Measurements from ENCODE around the gene KCNIP3.
"Not testable (repeated sequence)": the region's sequence is repeated elsewhere in the genome, so short reads cannot be mapped to it uniquely, and the experiment has no call there.

KCNIP3 gene

DNA sequence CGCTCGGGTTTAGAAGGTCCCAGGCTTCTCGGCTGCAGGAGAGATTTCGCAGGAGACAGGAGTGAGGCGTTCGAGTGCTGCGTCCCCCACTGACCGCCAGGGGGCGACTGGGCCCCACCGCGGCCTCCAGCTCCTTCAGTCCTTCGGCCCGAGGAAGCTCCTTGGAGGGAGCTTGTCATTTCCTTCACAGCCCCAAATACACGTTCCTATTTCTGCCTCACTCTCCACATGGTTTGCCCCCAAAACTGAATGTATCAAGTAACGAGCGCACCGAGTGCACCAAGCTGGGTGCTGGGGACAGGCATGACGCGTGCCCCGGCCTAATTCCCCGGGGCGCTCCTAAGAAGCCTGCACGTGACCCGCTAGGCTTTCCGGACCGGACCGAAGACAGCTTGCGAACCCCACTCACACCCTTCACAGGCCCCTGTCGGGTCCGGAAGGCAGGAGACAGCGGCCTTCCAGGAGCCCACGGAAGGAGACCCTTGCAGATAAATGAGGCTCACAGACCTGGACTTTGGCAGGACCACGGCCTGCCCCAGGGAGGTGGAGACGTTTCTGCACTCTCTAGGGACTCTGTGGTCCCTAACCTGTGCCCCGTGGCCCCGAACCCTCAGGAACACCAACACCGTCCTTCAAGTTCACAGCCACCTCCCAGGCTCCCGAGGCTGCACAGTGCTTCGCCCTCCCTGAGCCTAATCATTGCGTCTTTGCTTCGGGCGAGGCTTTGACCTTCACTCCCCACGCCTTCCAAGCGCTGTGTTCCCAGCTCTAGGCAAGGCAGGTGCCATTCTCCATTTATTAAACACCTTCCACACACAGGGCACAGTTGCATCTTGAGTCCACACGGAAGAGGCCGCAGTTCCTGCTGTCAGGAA, 92.3 kb downstream of the KCNIP3 start:
- no peaks in the 10 kb centered on the region for H3K27me3 ChIP-seq (ENCODE audit: insufficient read depth, low read length)
- no peak overlapping the region for H3K4me3 ChIP-seq (ENCODE audit: low read depth, low read length)

DNA sequence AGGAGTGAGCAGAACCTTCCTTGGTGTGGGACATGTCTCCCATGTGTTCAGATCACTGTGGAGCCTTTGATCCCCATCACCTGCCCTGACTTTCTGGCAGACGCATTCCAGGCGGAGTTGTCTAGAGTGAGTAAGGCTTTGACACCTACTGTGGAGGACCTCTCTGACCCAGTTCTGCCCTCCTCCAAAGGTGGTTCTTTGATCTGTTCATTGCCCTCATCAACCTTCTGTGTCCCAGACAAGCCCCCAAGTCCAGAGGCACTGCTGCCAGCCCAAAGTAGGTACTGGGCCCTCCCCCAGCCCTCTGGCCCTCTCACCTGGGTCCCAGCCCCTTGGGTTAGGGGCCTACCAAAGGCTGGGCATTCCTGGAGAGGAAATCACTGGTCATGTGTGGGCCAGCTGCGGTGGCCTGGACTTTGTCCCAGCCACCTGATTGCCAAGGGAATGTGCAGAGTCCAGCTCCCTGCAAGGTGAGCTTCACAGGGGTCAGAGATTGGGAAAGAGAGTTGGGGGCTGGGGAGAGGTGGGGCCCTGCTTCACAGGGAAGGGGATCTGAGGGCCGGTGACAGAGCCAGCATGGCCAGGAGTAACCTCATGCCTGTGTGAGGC, 93.2 kb downstream of the KCNIP3 start:
- Histone ChIP-seq H3K4me1 (ENCODE audit: control insufficient read depth, insufficient read depth, low read length, unreplicated experiment) (no peaks in the 10 kb centered on the region), H3K79me2 (ENCODE audit: control insufficient read depth, insufficient read depth, low read length, unreplicated experiment) (no peaks in the 10 kb centered on the region), H3K36me3 (ENCODE audit: insufficient read depth, low read length) (no peaks in the 10 kb centered on the region), H3K27ac (ENCODE audit: low read depth, low read length) (no peak overlapping the region), H2AFZ (ENCODE audit: low read length, unreplicated experiment) (no peak overlapping the region), H3K27me3 (ENCODE audit: insufficient read depth, low read length) (no peaks in the 10 kb centered on the region; the same call in 1 of the 2 replicates), H3K4me3 (ENCODE audit: low read depth, low read length) (no peak overlapping the region)

More for the DNA sequence above, 92.3 kb downstream of the KCNIP3 start:
- Histone ChIP-seq H3K4me1 (ENCODE audit: control insufficient read depth, insufficient read depth, low read length, unreplicated experiment) (peaks cover 6% of the 10 kb centered on the region), H3K79me2 (ENCODE audit: control insufficient read depth, insufficient read depth, low read length, unreplicated experiment) (no peaks in the 10 kb centered on the region), H3K27ac (ENCODE audit: low read depth, low read length) (no peak overlapping the region), H3K36me3 (ENCODE audit: insufficient read depth, low read length) (no peaks in the 10 kb centered on the region), H2AFZ (ENCODE audit: low read length, unreplicated experiment) (no peak overlapping the region)

DNA sequence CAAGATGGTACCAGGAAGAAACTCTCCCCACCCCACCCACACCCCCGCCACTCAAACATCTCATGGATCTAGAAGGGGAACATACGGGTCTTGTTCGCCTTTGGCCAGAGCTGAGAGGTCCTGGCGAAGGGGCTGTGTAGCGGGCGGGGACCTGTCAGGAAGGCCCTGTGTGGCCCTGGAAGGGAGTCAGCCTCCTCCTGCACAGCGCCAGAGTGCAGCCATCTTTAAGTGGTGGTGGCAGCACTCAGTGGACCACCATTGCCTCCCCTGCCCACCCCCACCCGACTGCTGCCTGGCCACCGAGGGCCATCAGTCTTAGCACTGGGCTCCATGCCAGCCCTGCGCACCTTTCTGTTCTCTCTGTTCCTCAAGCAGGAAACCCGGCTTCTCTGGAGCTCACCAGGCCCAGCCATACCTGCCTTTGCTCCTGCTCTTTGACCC, 93.8 kb downstream of the KCNIP3 start:
- Histone ChIP-seq H3K27ac (ENCODE audit: low read depth, low read length) (no peak overlapping the region), H3K27me3 (ENCODE audit: insufficient read depth, low read length) (no peaks in the 10 kb centered on the region; the same call in 1 of the 2 replicates)

DNA sequence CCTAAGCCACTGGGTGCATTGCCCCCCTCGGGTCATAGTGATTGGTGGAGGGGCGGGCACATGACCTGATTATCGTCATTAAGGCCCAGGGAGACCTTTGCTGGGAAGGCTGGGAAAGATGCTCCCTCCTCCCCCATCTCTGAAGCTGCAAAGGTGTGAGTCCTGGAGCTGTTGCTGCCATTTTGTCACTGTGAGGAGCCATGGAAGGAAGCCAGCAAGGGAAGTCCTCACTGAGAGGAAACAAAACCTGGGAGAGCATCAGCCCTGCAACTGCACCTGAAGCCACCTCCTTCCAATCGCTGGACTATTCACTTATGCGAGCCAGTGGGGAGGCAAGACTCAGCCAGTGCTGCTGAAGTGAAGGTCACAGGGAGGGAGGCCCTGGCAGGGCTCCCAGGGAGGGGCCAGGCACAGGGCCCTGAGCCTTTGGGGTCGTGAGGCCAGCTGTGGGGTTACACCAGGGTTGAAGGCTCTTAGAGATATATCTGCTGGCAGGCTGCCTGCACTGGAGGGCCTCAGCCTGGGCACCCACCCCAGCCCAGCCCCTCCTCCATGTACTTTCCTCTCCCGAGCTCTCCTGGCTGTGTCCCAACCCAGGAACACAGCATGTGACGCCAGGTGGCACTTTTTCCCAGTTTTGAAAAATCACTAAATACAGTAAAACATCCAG, 94.6 kb downstream of the KCNIP3 start:
- H3K79me2 ChIP-seq (ENCODE audit: control insufficient read depth, insufficient read depth, low read length, unreplicated experiment) = no peaks in the 10 kb centered on the region
- H3K4me3 ChIP-seq (ENCODE audit: low read depth, low read length) = no peak overlapping the region
- H2AFZ ChIP-seq (ENCODE audit: low read length, unreplicated experiment) = no peak overlapping the region

More for the DNA sequence above, 93.8 kb downstream of the KCNIP3 start:
- H3K79me2 ChIP-seq (ENCODE audit: control insufficient read depth, insufficient read depth, low read length, unreplicated experiment) = no peaks in the 10 kb centered on the region
- no peak overlapping the region for H2AFZ ChIP-seq (ENCODE audit: low read length, unreplicated experiment)
- no peaks in the 10 kb centered on the region for H3K36me3 ChIP-seq (ENCODE audit: insufficient read depth, low read length)
- no peaks in the 10 kb centered on the region for H3K4me1 ChIP-seq (ENCODE audit: control insufficient read depth, insufficient read depth, low read length, unreplicated experiment)
- H3K4me3 ChIP-seq (ENCODE audit: low read depth, low read length) = no peak overlapping the region

DNA sequence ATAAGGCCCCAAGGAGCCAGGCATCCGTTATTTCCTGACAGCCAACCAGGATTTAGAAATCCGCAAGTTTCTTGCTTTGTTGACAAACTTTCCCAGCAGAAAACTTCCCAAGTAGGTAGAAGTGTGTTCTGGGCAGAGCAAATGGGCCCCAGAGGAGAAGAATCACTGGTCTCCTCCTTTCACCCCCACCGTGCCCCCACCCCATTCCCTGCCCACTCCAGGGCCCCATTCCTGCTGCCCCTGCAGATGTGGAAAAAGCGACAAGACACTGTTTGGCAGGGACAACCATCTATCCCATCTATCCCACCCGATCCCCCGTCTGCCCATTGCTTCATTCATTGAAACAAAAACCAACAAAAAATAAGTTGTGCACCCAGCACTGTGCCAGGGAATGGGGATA, 95.2 kb downstream of the KCNIP3 start:
- no peak overlapping the region for H3K4me3 ChIP-seq (ENCODE audit: low read depth, low read length)
- H3K4me1 ChIP-seq (ENCODE audit: control insufficient read depth, insufficient read depth, low read length, unreplicated experiment) = no peaks in the 10 kb centered on the region
- no peak overlapping the region for H2AFZ ChIP-seq (ENCODE audit: low read length, unreplicated experiment)
- H3K36me3 ChIP-seq (ENCODE audit: insufficient read depth, low read length) = no peaks in the 10 kb centered on the region
- no peaks in the 10 kb centered on the region for H3K79me2 ChIP-seq (ENCODE audit: control insufficient read depth, insufficient read depth, low read length, unreplicated experiment)
- no peaks in the 10 kb centered on the region; the same call in 1 of the 2 replicates for H3K27me3 ChIP-seq (ENCODE audit: insufficient read depth, low read length)
- no peak overlapping the region for H3K27ac ChIP-seq (ENCODE audit: low read depth, low read length)

More for the DNA sequence above, 94.6 kb downstream of the KCNIP3 start:
- no peaks in the 10 kb centered on the region for H3K36me3 ChIP-seq (ENCODE audit: insufficient read depth, low read length)
- no peaks in the 10 kb centered on the region; the same call in 1 of the 2 replicates for H3K27me3 ChIP-seq (ENCODE audit: insufficient read depth, low read length)
- no peaks in the 10 kb centered on the region for H3K4me1 ChIP-seq (ENCODE audit: control insufficient read depth, insufficient read depth, low read length, unreplicated experiment)
- no peak overlapping the region for H3K27ac ChIP-seq (ENCODE audit: low read depth, low read length)

DNA sequence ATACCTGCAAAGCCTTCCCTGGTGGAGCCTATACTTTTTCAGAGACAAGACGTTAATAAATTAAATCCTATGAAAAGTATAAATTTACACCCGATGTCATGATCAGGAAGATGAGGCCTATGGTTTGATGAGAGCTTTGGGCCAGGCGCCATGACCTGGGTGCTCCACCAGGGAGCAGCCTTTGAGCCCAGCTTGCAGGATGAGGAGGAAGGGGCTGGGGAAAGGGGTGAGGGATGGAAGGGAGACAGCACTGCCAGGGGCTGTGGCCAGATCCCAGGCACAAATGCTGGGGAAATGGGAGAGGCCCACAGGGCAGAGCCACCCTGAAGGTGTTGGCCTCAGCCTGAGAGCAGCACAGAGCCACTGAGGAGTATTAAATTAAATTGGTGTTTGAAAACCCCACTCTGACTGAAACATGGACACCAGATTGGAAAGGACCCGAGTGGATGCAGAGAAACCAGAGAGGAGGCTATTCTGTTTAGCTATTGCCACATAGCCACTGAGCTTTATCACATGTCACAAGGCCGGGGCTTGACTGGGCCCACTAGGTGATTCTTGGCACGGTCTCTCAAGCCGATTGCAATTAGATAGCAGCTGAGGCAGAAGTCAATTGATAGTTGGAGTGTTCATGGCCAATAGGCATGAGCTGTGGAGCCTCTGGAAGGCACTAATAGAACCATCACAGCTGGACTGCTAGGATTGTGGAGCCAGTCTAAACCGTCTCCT, 95.7 kb downstream of the KCNIP3 start:
- no peaks in the 10 kb centered on the region for H3K4me1 ChIP-seq (ENCODE audit: control insufficient read depth, insufficient read depth, low read length, unreplicated experiment)
- no peaks in the 10 kb centered on the region; the same call in 1 of the 2 replicates for H3K27me3 ChIP-seq (ENCODE audit: insufficient read depth, low read length)
- H3K36me3 ChIP-seq (ENCODE audit: insufficient read depth, low read length) = no peaks in the 10 kb centered on the region
- no peak overlapping the region for H2AFZ ChIP-seq (ENCODE audit: low read length, unreplicated experiment)
- no peak overlapping the region for H3K27ac ChIP-seq (ENCODE audit: low read depth, low read length)
- no peak overlapping the region for H3K4me3 ChIP-seq (ENCODE audit: low read depth, low read length)
- H3K79me2 ChIP-seq (ENCODE audit: control insufficient read depth, insufficient read depth, low read length, unreplicated experiment) = no peaks in the 10 kb centered on the region

DNA sequence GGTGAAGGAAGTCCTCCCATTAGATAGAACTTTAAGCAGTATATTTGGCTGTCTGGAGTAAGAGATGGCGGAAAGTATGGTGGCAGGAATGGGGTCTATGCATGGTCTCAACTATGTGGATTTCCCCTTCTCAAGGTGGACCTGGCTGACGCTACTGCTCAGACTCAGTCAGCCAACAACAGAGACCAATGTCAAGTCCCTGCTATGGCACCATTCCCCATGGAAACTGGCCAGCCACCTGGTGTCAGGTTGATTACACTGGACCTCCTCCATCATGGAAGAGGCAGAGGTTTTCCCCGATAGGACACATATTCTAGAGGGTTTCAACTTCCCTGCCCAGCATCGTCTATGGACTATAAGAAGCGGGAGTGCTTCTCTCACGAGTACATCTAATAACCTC, 96.8 kb downstream of the KCNIP3 start:
- Histone ChIP-seq H3K27me3 (ENCODE audit: insufficient read depth, low read length) (no peaks in the 10 kb centered on the region; the same call in 1 of the 2 replicates), H3K27ac (ENCODE audit: low read depth, low read length) (no peak overlapping the region), H2AFZ (ENCODE audit: low read length, unreplicated experiment) (no peak overlapping the region), H3K79me2 (ENCODE audit: control insufficient read depth, insufficient read depth, low read length, unreplicated experiment) (no peaks in the 10 kb centered on the region), H3K4me1 (ENCODE audit: control insufficient read depth, insufficient read depth, low read length, unreplicated experiment) (no peaks in the 10 kb centered on the region), H3K36me3 (ENCODE audit: insufficient read depth, low read length) (no peaks in the 10 kb centered on the region), H3K4me3 (ENCODE audit: low read depth, low read length) (no peak overlapping the region)

DNA sequence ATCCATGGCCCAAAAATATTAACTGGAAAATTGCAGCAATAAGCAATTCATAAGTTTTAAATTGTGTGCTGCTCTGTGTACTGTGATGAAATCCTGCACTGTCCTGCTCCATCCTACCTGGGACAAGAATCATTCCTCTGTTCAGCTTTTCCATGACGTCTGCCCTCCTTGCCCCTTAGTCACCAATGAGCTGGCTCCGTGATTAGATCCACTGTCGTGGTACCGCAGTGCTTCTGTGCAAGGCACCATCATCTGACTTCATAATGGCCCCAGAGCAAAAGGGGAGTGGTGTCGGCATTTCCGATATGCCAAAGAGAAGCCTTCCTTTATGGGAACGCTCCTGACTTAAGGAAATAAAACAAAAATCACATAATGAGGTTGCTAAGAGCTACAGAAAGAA, 101.9 kb downstream of the KCNIP3 start:
- peaks cover 18% of the 10 kb centered on the region for H3K79me2 ChIP-seq (ENCODE audit: control insufficient read depth, insufficient read depth, low read length, unreplicated experiment)
- H3K4me3 ChIP-seq (ENCODE audit: low read depth, low read length) = no peak overlapping the region
- no peak overlapping the region for H3K27ac ChIP-seq (ENCODE audit: low read depth, low read length)
- H3K27me3 ChIP-seq (ENCODE audit: insufficient read depth, low read length) = no peaks in the 10 kb centered on the region; the same call in 1 of the 2 replicates
- H2AFZ ChIP-seq (ENCODE audit: low read length, unreplicated experiment) = no peak overlapping the region
- peaks cover 12% of the 10 kb centered on the region for H3K4me1 ChIP-seq (ENCODE audit: control insufficient read depth, insufficient read depth, low read length, unreplicated experiment)
- no peaks in the 10 kb centered on the region for H3K36me3 ChIP-seq (ENCODE audit: insufficient read depth, low read length)

DNA sequence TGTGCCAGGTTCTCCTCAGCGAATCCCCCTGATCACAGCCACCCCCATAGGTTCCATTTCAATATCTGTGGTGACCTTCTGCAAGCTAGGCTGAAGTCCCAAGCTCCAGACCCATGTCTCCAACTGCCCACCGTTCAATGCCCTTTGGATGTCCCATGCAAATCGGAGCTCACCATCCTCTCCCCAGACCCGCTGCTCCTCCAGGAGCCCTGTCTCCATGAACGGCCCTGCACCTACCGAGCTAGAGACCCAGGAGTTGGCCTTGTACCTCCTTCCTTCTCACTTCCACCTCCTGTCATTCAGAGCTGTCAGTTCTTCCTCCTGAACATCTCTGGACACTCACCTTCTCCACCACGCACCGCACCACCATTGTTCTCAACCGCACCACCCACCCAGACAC, 104.3 kb downstream of the KCNIP3 start:
- Histone ChIP-seq H3K27me3 (ENCODE audit: insufficient read depth, low read length) (no peaks in the 10 kb centered on the region), H3K27ac (ENCODE audit: low read depth, low read length) (no peak overlapping the region), H3K36me3 (ENCODE audit: insufficient read depth, low read length) (no peaks in the 10 kb centered on the region), H2AFZ (ENCODE audit: low read length, unreplicated experiment) (peak overlapping the region; percentile 32), H3K4me1 (ENCODE audit: control insufficient read depth, insufficient read depth, low read length, unreplicated experiment) (peaks cover 12% of the 10 kb centered on the region), H3K79me2 (ENCODE audit: control insufficient read depth, insufficient read depth, low read length, unreplicated experiment) (peaks cover 24% of the 10 kb centered on the region), H3K4me3 (ENCODE audit: low read depth, low read length) (peak overlapping the region; percentile 93)

DNA sequence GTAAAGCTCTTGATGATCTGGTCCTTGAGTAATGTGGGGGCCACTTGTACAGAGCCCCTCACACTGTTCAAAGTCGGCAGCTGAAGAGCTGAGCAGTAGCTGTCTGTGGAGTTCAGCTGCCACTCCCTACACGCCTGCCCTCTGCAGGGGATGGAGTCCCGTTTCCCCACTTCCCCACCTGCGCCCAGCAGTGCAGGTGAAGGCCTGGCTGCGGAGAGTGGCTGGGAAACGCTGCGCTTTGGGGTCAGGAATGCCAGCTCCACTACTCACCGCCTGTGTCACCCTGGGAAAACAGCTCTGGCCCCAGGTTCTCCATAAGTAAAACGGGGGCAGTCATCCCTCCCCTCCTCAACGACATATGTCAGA, 104.8 kb downstream of the KCNIP3 start:
- peaks cover 12% of the 10 kb centered on the region for H3K4me1 ChIP-seq (ENCODE audit: control insufficient read depth, insufficient read depth, low read length, unreplicated experiment)
- not testable (repeated sequence) for H3K27ac ChIP-seq (ENCODE audit: low read depth, low read length)

More for the DNA sequence above, 104.8 kb downstream of the KCNIP3 start:
- peaks cover 24% of the 10 kb centered on the region for H3K79me2 ChIP-seq (ENCODE audit: control insufficient read depth, insufficient read depth, low read length, unreplicated experiment)
- peak overlapping the region; percentile 88 for H2AFZ ChIP-seq (ENCODE audit: low read length, unreplicated experiment)
- not testable (repeated sequence) for H3K36me3 ChIP-seq (ENCODE audit: insufficient read depth, low read length); H3K27me3 ChIP-seq (ENCODE audit: insufficient read depth, low read length)
- H3K4me3 ChIP-seq (ENCODE audit: low read depth, low read length) = peak overlapping the region; percentile 93
